ENCODE data around the gene HINFP. TPM values are rescaled to one million over a fixed set of nuclear protein-coding genes. Genes with fewer than 3 reads are reported as not detected.
A peak's percentile ranks its signal among the peaks of the same experiment; 100 is the strongest.
"Not testable (repeated sequence)": the region's sequence is repeated elsewhere in the genome, so short reads cannot be mapped to it uniquely, and the experiment has no call there.

The HINFP gene
- polyA plus RNA-seq, 10 donors = 13.7 to 25.0 (median 17.8) TPM

DNA sequence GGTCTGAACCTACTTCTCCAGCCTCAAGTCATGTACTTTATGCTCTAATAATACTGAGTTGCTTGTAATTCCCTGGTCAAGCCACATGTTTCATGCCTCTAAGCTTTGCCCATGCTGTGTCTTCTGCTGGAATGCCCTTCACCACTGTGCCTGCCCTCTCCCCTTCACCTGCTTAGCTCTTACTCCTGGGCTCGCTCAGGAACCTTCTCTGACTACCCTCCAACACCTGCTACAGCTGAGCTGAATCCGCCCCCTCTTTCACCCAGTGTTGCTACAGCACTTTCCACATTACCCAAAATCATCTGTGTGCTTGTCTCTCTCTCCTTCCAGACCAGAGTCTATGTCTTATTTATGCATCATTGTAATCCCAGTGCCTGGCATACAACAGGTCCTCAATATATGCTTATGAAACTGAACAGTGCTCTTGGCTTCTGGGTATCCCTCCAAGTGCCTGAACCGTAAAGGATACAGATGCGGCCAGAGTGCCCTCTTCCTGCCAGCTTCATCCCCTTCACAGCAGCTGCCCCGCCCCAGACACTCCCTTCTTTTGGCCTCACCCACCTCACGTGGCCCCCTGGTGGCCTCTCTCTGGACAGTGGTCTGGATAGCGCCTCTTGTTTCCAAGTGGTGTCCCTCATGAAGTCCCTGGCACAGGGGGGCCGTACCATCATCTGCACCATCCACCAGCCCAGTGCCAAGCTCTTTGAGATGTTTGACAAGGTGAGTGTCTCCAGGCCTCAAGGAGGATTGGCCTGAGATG, 34.5 kb downstream of the HINFP start:
- no peak for DNase-seq

DNA sequence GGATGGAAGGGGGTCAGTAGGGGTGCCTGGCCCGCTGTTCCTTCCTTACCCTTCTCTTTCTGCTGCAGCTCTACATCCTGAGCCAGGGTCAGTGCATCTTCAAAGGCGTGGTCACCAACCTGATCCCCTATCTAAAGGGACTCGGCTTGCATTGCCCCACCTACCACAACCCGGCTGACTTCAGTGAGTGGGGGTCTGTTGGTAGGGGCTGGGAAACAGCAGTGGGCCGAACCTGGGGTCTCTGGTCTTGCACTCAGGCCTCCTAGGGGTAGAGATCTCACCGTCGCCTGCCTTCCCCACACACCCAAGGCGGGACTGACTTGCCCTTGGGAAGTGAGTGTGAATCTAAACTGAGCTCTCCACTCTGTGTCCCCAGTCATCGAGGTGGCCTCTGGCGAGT, 35.1 kb downstream of the HINFP start:
- DNase-seq = no peak

DNA sequence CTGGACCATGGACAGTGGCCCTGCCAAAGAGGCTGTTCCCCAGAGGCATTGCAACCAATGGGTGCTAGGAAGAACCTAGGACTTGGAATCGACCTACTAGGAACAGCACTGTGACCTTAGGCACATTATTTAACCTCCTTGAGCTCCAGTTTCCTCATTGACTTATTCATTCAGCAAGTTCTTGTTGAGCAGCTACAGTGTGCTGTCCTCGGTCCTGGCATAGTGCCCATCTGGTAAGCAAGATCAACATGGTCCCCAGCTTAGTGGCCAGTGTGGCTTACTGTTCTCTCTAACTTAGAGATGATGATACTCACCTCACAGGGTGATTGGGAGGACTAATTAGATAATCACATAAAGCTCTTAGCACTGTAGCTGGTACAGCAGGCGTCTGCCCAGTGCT, 35.7 kb downstream of the HINFP start:
- DNase-seq = no peak

DNA sequence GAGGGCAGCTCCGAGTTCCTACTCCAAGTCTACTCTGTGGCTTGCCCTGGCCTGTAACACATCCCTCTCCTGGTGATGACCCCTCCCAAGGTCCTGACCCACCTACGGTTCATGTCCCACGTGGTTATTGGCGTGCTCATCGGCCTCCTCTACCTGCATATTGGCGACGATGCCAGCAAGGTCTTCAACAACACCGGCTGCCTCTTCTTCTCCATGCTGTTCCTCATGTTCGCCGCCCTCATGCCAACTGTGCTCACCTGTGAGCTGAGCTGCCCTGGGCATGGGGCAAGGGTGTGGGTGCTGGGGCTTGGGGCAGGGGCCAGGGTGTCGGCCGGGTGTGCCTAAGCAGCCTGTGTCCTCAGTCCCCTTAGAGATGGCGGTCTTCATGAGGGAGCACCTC, 37.1 kb downstream of the HINFP start:
- no peak for DNase-seq

DNA sequence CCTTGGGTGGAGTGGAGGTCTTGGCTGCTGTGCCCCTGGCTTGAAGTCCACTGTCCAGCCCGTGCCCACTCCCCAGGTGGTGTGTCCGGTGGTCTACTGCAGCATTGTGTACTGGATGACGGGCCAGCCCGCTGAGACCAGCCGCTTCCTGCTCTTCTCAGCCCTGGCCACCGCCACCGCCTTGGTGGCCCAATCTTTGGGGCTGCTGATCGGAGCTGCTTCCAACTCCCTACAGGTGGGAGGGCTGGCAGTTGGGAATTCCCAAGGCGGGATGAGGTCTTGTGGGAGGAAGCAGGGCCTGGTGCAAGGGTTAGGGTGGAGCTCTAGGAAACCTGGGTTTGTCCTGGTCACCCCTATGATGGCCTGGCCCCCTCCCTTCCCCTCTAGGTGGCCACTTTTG, 38.8 kb downstream of the HINFP start:
- no peak for DNase-seq

DNA sequence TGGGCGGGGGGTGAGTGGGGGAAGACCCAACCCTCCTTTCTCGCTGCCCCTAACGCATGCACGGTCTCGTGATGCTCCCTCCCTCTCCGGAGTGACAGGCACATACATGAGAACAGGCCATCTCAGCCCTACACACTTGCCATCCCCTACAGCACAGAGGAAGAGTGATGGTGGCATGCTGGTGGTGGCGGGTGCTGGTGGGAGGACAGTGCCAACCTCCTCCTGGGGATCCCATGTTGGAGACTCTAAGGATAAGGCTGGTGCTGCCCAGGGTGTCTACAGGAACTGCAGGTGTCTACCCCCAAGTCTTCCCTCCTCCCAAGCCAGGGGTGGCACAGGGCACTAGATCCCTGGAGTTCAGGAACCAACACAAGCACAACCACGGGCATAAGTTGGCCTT, 40.5 kb downstream of the HINFP start:
- no peak for DNase-seq

DNA sequence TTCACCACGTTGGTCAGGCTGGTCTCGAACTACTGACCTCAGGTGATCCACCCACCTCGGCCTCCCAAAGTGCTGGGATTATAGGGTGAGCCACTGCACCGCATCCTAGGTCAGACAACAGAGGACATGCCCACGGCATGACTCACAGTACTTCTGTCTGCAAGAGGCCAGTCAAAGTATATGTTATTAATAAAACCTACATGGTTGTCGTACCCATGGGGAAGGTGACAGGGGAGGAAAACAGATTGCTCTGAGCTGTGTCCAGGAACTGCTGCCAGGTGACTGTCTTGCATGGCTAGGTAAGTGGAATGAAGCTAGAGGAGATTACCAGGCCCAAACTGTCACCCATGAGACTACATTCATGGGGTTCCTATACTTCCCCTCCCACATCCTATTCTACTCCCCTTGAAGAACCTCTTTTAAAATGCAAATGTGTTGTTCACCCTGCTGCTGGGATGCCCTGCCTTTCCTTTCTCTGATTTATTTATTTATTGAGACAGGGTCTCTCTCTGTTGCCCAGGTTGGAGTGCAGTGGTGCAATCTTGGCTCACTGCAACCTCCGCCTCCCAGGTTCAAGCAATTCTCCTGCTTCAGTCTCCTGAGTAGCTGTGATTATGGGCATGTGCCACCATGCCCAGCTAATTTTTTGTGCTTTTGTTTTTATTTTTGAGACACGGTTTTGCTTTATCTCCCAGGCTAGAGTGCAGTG, 45.1 kb downstream of the HINFP start:
- DNase-seq = no peak

DNA sequence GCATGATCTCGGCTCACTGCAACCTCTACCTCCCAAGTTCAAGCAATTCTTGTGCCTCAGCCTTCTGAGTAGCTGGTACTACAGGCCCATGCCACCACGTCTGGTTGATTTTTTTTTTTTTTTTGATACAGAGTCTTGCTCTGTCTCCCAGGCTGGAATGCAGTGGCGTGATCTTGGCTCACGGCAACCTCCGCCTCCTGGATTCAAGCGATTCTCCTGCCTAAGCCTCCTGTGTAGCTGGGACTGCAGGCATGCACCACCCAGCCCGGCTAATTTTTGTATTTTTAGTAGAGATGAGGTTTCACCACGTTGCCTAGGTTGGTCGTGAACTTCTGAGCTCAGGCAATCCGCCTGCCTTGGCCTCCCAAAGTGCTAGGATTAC, 45.7 kb downstream of the HINFP start:
- DNase-seq = not testable (repeated sequence)

DNA sequence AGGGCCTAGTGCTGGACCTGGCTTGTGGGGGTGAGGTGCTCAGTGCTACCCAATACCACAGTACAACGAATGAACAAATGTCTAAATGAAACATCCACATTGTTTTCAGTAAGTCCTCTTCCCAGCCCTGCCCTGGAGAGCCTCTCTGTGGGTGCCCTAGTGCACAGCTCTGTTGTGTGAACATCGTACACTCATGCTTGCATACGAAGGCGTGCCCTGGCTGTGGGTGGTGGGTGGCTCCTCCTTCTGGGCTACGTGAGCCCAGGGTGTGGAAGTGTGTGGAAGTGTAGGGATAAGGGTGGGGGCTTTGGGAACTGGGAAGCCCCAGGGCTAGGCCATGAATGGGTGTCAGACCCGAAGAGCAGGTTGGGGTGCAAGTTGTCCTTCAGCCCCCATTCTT, 46.6 kb downstream of the HINFP start:
- no peak for DNase-seq

DNA sequence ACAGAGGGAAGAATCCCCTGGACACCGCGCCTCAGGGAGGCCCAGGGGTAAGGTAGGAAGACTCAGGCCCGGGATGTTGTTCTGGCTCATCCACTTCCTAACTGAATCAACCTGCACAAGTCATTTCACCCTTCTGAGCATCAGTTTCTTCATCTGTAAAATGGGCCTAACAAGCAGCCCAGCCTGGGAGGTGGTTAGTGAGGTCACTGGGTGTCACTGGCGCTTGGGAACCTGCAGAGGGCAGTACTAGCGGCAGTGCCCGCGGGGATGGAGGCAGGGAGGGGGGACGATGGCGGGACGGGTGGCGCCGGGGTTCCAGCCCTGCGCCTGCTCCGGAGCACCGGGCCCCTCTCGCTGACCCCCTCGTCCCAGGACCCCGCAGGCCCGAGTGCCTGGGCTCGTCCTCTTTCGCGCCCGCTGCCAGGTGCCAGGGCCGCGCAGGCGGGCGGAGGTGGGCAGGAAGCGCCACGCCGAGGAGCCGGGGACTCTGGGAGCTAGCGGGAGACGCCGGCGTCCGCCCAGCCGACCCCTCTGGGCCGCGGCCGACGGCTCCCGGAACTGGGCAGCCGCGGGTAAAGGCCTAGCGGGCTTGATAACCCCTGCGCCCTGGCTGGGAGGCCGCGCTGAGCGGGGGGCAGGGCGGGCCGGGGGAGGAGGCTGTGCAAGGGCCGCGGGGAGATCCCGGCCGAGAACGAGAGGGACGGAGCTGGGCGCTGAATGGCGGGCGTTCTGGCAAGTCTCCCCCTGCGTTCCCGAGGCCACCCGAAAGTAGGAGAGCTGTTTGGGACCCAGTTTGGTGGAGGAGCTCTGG, 47.3 kb downstream of the HINFP start, which contains the start of gene NLRX1:
Gene NLRX1, plus strand, starts transcription at position 255 of the 811 bp plus-strand sequence. CDS start 2,679 bp downstream, outside the sequence.
- peak; percentile 77 to 93 (median 87) for DNase-seq

DNA sequence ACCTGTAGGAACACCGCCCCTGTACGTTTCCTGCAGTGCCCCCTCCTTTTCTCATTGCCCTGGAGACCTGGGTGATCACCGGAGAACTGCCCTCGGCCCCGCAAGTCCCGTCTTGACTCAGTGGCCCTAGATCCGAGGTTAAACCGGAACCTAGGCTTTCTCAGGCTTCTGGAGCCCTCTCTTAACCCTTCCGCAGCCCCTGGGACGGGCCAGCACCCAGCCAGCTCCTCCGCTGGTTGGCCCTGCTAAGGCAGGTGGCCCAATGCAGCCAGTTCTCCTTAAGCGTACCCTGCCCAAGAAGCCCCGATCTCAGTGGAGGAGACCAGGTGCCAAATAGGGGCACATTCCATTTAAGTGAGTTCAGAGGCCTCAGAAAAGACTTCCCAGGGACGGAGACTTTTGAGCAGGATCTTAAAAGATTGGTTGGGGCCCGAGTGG, 47.9 kb downstream of the HINFP start:
- peak in 2 of 3 donors; percentile 32 to 42 for DNase-seq

DNA sequence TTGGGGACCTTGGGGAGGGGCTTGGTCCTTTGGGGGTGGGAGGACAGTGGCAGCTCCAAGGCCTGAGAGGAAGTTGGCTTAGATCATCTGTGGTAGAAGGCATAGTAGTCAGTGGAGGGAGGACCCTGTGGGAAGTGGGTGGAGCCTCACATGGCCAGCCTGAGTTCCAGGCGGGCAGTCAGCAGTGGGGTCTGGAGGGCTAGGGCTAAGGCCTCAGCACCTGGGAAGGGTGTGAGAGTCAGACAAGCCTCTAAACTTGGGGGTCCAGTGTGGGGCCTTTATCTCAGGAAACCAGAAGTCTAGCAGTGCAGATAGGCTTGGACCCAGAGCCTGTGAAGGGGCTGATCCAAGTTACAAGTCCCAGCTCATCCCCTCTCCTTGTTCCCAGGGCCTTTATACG, 51.1 kb downstream of the HINFP start:
- DNase-seq = no peak

DNA sequence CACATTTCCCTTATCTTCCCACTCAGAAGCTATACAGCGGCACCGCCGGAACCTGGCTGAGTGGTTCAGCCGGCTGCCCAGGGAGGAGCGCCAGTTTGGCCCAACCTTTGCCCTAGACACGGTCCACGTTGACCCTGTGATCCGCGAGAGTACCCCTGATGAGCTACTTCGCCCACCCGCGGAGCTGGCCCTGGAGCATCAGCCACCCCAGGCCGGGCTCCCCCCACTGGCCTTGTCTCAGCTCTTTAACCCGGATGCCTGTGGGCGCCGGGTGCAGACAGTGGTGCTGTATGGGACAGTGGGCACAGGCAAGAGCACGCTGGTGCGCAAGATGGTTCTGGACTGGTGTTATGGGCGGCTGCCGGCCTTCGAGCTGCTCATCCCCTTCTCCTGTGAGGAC, 52.1 kb downstream of the HINFP start:
- DNase-seq = no peak

DNA sequence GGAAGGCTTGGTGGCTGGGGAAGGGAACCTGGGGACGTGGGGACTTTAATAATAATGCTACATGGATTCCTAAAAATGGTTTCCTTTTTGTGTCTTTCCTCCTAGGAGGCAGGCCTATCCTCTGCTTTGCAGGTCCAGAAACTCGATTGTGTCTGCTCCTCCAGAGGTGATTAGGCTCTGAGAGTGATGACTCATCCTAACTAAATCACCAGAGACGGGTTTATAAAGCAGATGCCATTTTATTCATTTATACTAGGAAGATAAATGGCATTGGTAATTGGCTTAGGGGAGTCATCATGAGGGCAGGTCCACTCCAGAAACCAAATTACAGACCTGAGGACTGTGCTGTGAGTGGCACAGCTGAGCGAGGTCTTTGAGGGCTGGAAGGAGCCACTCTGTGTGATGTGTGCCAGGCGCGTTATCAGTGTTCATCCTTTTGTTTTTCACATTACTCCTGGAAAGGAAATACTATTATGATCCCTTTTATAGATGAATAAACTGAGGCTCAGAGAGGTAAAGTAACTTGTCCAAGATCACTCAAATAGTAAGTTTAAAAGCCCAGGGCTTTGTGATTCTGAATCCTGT, 54.2 kb downstream of the HINFP start:
- no peak for DNase-seq

DNA sequence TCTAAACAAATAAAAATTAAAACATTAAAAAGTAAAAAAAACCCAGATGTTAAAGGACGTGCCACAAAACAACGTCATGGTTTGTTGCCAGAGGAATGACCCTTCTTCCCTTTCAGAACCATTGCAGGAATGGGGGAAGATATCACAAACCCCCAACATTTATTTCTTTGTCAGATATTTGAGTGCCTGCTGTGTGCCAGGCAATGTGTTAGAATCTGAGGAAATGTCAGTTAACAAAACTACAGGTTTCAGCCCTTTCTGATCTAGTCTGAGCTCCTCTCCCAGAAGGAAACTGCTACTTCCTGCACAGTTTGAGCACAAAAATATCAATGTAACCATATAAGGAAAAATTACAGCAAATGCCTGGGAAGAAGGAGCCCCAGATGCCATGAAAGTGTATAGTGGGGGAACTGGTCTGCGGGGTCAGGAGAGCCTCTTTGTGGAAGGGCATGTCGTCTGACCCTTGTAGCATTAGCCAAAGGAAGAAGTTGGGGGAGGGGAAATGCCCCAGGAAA, 56.8 kb downstream of the HINFP start:
- no peak for DNase-seq

DNA sequence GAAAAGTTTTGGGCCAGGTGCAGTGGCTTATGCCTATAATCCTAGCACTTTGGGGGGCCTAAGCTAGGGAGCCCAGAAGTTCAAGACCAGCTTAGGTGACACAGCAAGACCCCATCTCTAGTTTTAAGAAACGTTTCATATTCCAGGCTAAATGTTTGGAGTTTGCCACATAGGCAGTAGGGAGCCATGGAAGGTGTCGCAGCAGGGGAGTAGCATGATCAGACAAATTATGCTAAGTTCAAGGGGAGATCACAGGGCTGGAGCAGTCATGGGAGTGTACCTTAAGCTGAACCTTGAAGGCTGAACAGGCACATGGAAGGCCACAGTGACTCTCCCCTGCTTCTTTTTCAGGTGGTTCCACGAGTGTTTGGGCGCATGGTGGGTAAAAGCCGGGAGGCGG, 58.0 kb downstream of the HINFP start:
- no peak for DNase-seq

DNA sequence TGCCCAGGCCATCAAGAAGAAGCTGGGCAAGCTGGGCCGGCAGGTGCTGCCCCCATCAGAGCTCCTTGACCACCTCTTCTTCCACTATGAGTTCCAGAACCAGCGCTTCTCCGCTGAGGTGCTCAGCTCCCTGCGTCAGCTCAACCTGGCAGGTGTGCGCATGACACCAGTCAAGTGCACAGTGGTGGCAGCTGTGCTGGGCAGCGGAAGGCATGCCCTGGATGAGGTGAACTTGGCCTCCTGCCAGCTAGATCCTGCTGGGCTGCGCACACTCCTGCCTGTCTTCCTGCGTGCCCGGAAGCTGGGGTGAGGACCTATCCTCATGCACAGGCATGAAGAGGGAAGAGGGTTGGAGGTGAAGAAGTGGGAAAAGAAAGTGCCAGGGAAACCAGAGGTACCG, 58.6 kb downstream of the HINFP start:
- no peak for DNase-seq

DNA sequence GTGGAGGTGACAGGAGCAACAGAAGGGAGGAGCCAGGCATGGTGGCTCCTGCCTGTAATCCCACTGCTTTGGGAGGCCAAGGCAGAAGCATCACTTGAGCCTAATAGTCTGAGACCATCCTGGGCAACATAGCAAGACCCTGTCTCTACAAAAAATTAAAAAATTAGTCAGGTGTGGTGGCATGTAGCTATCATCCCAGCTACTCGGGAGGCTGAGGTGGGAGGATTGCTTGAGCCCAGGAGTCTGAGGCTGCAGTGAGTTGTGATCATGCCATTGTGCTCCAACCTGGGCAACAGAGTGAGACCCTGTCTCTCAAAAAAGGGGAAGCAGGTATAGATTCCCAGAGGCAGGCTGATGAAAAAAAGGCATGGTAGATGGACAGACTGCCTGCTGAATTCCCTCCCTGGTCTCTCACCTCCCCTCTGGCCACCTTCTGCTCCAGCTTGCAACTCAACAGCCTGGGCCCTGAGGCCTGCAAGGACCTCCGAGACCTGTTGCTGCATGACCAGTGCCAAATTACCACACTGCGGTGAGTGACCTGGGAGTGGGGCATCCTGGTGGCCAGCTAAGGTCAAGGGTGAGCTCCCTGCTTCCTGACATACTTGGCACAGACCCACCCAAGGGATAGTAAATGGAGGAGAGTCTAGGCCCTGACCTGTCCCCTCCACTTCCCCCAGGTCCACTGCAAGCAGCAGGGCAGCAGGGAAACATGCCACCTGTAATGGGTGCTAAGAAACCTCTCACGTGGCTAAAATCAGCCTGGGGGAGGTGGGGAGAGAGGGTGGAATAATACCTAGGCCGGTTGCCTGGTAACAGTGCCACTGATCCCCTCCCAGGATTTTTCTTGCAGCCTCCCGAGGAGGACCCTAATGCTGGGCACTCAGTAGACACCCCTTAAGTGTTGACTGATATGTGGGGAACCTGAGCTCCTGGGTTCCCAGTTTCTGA, 59.6 kb downstream of the HINFP start:
- no peak for DNase-seq

DNA sequence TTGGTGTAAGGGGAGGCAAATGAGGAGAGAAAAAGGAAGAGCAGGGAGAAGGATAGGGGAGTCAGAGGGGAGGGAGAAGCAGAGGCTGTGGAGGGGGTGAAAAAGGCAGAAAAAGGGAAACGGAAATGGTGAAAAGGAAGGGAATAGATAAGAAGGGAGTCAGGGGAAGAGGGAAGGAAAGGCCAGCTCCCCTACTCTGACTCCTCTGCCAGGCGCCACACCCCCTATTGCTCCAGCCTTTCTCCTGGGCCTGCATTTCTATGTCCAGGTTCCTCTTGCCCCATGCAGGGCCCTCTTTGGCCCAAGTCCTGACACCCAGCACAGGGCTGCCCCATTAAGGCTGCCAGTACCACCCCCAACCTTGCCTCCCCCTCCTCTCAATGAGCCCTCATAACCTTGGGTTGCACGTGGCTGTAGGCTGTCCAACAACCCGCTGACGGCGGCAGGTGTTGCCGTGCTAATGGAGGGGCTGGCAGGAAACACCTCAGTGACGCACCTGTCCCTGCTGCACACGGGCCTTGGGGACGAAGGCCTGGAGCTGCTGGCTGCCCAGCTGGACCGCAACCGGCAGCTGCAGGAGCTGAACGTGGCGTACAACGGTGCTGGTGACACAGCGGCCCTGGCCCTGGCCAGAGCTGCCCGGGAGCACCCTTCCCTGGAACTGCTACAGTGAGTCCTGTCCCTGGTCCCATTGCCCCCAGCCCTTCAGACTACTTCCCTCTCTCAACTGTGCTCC, 60.5 kb downstream of the HINFP start:
- no peak for DNase-seq

DNA sequence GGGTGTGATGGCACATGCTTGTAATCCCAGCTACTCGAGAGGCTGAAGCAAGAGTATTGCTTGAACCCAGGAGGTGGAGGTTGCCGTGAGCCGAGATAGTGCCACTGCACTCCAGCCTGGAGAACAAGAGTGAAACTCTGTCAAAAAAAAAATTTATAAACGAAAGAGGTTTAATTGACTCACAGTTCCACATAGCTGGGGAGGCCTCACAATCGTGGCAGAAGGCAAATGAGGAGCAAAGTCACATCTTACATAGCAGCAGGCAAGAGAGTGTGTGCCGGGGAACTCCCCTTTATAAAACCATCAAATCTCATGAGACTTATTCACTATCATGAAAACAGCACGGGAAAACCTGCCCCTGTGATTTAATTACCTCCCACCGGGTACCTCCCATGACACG, 63.0 kb downstream of the HINFP start:
- DNase-seq = not testable (repeated sequence)
